HepG2 (cell line): ENCODE measurements around the gene TADA2B. TPM values are rescaled to one million over a fixed set of nuclear protein-coding genes. Genes with fewer than 3 reads are reported as not detected.

Experiments used
- ARNT ChIP-seq: fragments of 450-650 bp; IDR thresholded peaks from 2 replicates; pipeline ENCODE4 v1.6.1; 2017
- CHD4 ChIP-seq: fragments of 200-600 bp; sonication (generic); IDR thresholded peaks from 2 replicates; pipeline ENCODE4 v1.7.0; 2017; ENCODE audit warnings: mild to moderate bottlenecking, low read length, borderline replicate concordance
- EED ChIP-seq: sonication (generic); formaldehyde crosslinking; IDR thresholded peaks from 2 replicates; pipeline ENCODE4 v1.5.0; 2020; ENCODE audit warnings: mild to moderate bottlenecking, missing genetic modification reagents
- ELF1 ChIP-seq: sonication (generic); formaldehyde crosslinking; IDR thresholded peaks from 2 replicates; pipeline ENCODE4 v1.4.0; 2020; ENCODE audit warnings: missing genetic modification reagents
- HBP1 ChIP-seq: IDR thresholded peaks from 2 replicates; pipeline ENCODE4 v1.6.1; 2016; ENCODE audit warnings: low read depth, control low read depth
- HNRNPH1 ChIP-seq: fragments of 200-400 bp; formaldehyde crosslinking; optimal IDR thresholded peaks from 2 replicates; pipeline ENCODE3; 2017; ENCODE audit warnings: mild to moderate bottlenecking, low read depth, low read length
- ISL2 ChIP-seq: sonication (generic); formaldehyde crosslinking; IDR thresholded peaks from 2 replicates; pipeline ENCODE4 v1.5.0; 2020; ENCODE audit warnings: missing genetic modification reagents
- KDM4B ChIP-seq: sonication (generic); formaldehyde crosslinking; IDR thresholded peaks from 2 replicates; pipeline ENCODE4 v1.4.0; 2020; ENCODE audit warnings: missing genetic modification reagents
- KLF11 ChIP-seq: IDR thresholded peaks from 2 replicates; pipeline ENCODE4 v1.6.1; 2016; ENCODE audit warnings: missing compliant biosample characterization
- KLF13 ChIP-seq: sonication (generic); formaldehyde crosslinking; IDR thresholded peaks from 2 replicates; pipeline ENCODE4 v1.4.0; 2020; ENCODE audit warnings: mild to moderate bottlenecking, missing genetic modification reagents
- KLF9 ChIP-seq: IDR thresholded peaks from 2 replicates; pipeline ENCODE4 v1.6.1; 2016; ENCODE audit warnings: low read depth
- MNT ChIP-seq: fragments of 450-650 bp; IDR thresholded peaks from 2 replicates; pipeline ENCODE4 v1.6.1; 2016
- NFE2L1 ChIP-seq: sonication (generic); formaldehyde crosslinking; IDR thresholded peaks from 2 replicates; pipeline ENCODE4 v1.4.0; 2020; ENCODE audit warnings: missing genetic modification reagents, mild to moderate bottlenecking, borderline replicate concordance
- PHF5A ChIP-seq: IDR thresholded peaks from one replicate; pipeline ENCODE4 v1.6.1; 2018; ENCODE audit warnings: low read depth, missing genetic modification reagents; ENCODE audit not compliant: unreplicated experiment
- PRMT3 ChIP-seq: sonication (generic); formaldehyde crosslinking; IDR thresholded peaks from 2 replicates; pipeline ENCODE4 v1.8.1; 2022; ENCODE audit warnings: low read depth, mild to moderate bottlenecking, moderate library complexity, missing genetic modification reagents, borderline replicate concordance
- SALL1 ChIP-seq: sonication (generic); formaldehyde crosslinking; IDR thresholded peaks from 2 replicates; pipeline ENCODE4 v1.8.0; 2022; ENCODE audit warnings: mild to moderate bottlenecking, missing genetic modification reagents
- SNAPC5 ChIP-seq: sonication (generic); formaldehyde crosslinking; IDR thresholded peaks from 2 replicates; pipeline ENCODE4 v1.8.1; 2023; ENCODE audit warnings: mild to moderate bottlenecking, missing genetic modification reagents, borderline replicate concordance
- TAF1 ChIP-seq: sonication (generic); formaldehyde crosslinking; IDR thresholded peaks from 2 replicates; pipeline ENCODE4 v1.4.0; 2020; ENCODE audit warnings: missing genetic modification reagents
- ZBTB2 ChIP-seq: sonication (generic); formaldehyde crosslinking; IDR thresholded peaks from 2 replicates; pipeline ENCODE4 v1.8.0; 2022; ENCODE audit warnings: low read depth, missing genetic modification reagents
- ZBTB3 ChIP-seq: sonication (generic); formaldehyde crosslinking; IDR thresholded peaks from 2 replicates; pipeline ENCODE4 v1.4.0; 2020; ENCODE audit warnings: low read depth, mild to moderate bottlenecking, moderate library complexity, missing genetic modification reagents, borderline replicate concordance
- ZBTB7A ChIP-seq: sonication (generic); formaldehyde crosslinking; IDR thresholded peaks from 2 replicates; pipeline ENCODE4 v1.8.0; 2022; ENCODE audit warnings: mild to moderate bottlenecking, missing genetic modification reagents
- ZKSCAN1 ChIP-seq: fragments of 150-350 bp; IDR thresholded peaks from 2 replicates; pipeline ENCODE4 v1.6.1; 2014; ENCODE audit warnings: low read length
- ZNF253 ChIP-seq: sonication (generic); formaldehyde crosslinking; IDR thresholded peaks from 2 replicates; pipeline ENCODE4 v1.8.0; 2022; ENCODE audit warnings: mild to moderate bottlenecking, missing genetic modification reagents, borderline replicate concordance
- ZNF451 ChIP-seq: sonication (generic); formaldehyde crosslinking; IDR thresholded peaks from 2 replicates; pipeline ENCODE4 v1.5.0; 2020; ENCODE audit warnings: mild to moderate bottlenecking, missing genetic modification reagents
- ZNF761 ChIP-seq: sonication (generic); formaldehyde crosslinking; conservative IDR thresholded peaks from 2 replicates; pipeline ENCODE4 v1.4.0; 2020; ENCODE audit warnings: mild to moderate bottlenecking, missing genetic modification reagents
- ZNF781 ChIP-seq: sonication (generic); formaldehyde crosslinking; IDR thresholded peaks from 2 replicates; pipeline ENCODE4 v1.5.1; 2020; ENCODE audit warnings: borderline replicate concordance, mild to moderate bottlenecking, missing genetic modification reagents; ENCODE audit errors: not compliant biosample characterization
- polyA plus RNA-seq, 8 experiments: library from polyadenylated mRNA; depleted of rRNA in 3 of 8; stranded (reverse) in 7 of 8; unstranded in 1 of 8; fragments of >200 nt; fragmentation: Illumina TruSeq in 4 of 8; extraction: Trizol in 4 of 8; gene quantifications; 2 replicates each; pipeline versions ENCODE4 v1.2.1 to v1.2.3, GENCODE V29; 2011 to 2016; ENCODE audit warnings: low read depth in 4 of 8, missing spikeins in 1 of 8, mixed read lengths in 1 of 8; ENCODE audit not compliant: insufficient read depth in 1 of 8
- total RNA-seq, 5 experiments: library from RNA; depleted of rRNA; stranded (reverse); fragments of >200 nt; fragmentation: Illumina TruSeq; extraction: Trizol; gene quantifications; 2 replicates each; pipeline ENCODE4 v1.2.3, GENCODE V29; 2016; ENCODE audit warnings: low read depth in 1 of 5
- TF ChIP-seq, protein P1 (sequence below): sonication (generic); formaldehyde crosslinking; IDR thresholded peaks from 2 replicates; pipeline ENCODE4 v1.4.0; 2020; ENCODE audit warnings: mild to moderate bottlenecking, missing genetic modification reagents

Gene TADA2B
- total and polyA plus RNA-seq, 2 of the 13 experiments (the other 11 are each of a cell fraction or from before 2014, with no cell fraction given), result 4.6 to 8.9 TPM

DNA sequence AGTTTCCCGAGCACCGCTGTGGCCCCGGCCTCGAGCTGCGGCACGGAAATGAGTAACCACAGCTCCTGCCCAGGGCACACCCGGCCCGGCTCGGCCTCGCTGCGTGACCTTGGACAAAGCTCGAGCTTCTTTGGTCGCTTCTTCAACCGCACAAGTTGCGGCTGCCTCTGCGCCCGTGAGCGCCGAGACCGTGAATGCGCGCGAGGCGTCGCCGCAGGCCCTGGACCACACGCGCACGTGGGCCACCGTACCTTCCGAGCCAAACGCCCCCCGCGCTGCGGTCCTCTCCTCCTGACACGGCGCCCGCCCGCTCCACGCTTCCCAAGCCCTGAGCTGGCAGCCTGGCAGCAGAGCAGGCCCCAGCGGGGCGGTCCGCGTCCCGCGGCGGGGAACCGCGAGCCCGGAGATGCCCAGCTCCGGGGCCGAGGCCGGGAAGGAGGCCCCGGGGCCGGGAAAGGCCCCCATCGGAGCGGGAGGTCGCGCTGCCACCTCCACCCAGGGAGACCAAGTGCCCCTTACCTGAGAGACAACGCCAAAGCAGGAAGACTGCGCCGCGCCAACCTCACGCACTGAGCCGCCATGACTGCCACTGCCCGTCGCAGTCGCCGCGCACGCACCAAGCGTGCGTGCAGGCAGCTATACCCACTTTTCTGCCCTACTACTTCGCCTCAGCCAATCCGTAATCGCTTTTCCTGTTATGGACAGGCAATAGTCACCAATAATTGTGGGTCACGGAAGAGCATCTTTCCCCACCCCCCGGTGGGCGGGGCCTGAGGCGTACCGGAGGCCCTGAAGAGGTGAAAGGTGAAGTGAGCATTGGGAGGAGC, 24.5 kb downstream of the TADA2B start, which contains the start of gene GRPEL1 (continued):
- TF ChIP-seq SALL1 (CRISPR knock-in tag) (peak; percentile 55), PRMT3 (CRISPR knock-in tag) (0 out of 2 replicates have a peak, but pooled peaks have one; percentile 6), ZNF451 (CRISPR knock-in tag) (peak; percentile 42), EED (CRISPR knock-in tag) (peak; percentile 78), KLF13 (CRISPR knock-in tag) (no peak), ZNF253 (CRISPR knock-in tag) (peak; percentile 36; the same call in 1 of the 2 replicates), KDM4B (CRISPR knock-in tag) (no peak), ZKSCAN1 (no peak), ZNF761 (CRISPR knock-in tag) (peak; percentile 83), ARNT (no peak), SNAPC5 (CRISPR knock-in tag) (no peak), KLF11 (CRISPR knock-in tag) (0 out of 2 replicates have a peak, but pooled peaks have one; percentile 5), PHF5A (no peak), NFE2L1 (no peak), MNT (peak; percentile 48; the same call in 1 of the 2 replicates), ZNF781 (no peak), ELF1 (peak; percentile 83), HBP1 (CRISPR knock-in tag) (0 out of 2 replicates have a peak, but pooled peaks have one; percentile 11), ZBTB7A (CRISPR knock-in tag) (no peak), TAF1 (CRISPR knock-in tag) (peak; percentile 92), CHD4 (no peak), ZBTB3 (peak; percentile 78; the same call in 1 of the 2 replicates), ZBTB2 (CRISPR knock-in tag) (peak; percentile 14; the same call in 1 of the 2 replicates), ISL2 (CRISPR knock-in tag) (0 out of 2 replicates have a peak, but pooled peaks have one; percentile 12), KLF9 (CRISPR knock-in tag) (no peak), HNRNPH1 (no peak)
- TF ChIP-seq, protein P1, sequence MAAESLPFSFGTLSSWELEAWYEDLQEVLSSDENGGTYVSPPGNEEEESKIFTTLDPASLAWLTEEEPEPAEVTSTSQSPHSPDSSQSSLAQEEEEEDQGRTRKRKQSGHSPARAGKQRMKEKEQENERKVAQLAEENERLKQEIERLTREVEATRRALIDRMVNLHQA, result no peak
